Fibroblast of skin of left biceps (primary cell): ENCODE results near the gene NPDC1.
"Not testable (repeated sequence)": the region's sequence is repeated elsewhere in the genome, so short reads cannot be mapped to it uniquely, and the experiment has no call there.

ENCODE experiments used
- DNase-seq, 2 experiments: peaks; one replicate each; pipeline ENCODE4 v3.0.0-alpha.2; 2013; ENCODE audit warnings: low read depth in 2 of 2

The NPDC1 gene

DNA sequence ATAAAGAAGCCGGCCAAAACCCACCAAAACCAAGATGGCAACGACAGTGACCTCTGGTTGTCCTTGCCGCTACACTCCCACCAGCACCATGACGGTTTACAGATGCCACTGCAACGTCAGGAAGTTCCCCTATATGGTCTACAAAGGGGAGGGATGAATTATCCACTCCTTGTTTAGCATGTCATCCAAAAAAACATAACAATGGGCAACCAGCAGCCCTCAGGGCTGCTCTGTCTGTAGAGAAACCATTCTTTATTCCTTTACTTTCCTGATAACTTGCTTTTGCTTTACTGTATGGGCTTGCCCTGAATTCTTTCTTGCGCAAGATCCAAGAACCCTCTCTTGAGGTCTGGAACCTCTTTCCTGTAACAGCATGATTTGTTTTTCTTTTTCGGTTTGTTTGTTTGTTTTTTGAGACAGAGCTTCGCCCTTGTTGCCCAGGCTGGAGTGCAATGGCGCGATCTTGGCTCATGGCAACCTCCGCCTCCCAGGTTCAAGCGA lies 29.3 kb upstream of the NPDC1 start:
- no peak for DNase-seq

DNA sequence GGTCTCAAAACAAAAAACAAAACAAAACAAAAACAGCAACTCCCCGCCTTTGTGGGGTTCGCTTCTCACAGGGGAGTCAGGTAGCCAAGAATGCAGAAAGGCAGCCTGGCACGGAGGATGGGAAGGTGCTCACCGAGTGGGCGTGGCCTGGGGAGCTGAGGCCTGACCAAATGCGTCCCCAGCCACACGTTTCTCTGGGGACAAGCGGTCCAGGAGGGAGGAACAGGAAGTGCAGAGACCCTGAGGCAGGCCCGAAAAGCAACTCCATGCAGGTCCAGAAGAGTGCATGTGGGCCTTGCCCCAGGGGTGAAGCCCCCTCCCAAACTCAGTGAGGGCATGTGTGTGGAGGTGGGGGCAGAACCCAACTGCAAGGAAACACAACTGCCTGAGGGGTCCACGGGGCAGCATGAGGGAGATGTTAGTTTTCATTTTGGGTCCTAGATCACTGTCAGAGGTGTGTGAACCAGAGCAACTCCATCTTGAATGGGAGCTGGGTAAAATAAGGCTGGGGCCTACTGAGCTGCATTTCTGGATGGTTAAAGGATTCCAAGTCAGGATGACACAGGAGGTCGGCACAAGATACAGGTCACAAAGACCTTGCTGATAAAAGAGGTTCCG lies 28.8 kb upstream of the NPDC1 start:
- no peak for DNase-seq

- no peak for DNase-seq
Measured at GRCh38 chr9:137073992-137074399, 28.0 kb upstream of the NPDC1 start.

- no peak for DNase-seq
Measured at GRCh38 chr9:137071282-137071681, 25.3 kb upstream of the NPDC1 start.

- no peak for DNase-seq
Measured at GRCh38 chr9:137070906-137071275, 24.9 kb upstream of the NPDC1 start.

- no peak for DNase-seq
Measured at GRCh38 chr9:137070201-137070905, 24.4 kb upstream of the NPDC1 start, which contains the start of gene SAPCD2. SAPCD2 (minus strand) TSS chr9:137070557; CDS start chr9:137070460, 97 bp downstream.

- DNase-seq, result no peak
Measured at GRCh38 chr9:137069508-137070091, 23.6 kb upstream of the NPDC1 start.

- DNase-seq, result no peak
Measured at GRCh38 chr9:137068539-137069507, 22.8 kb upstream of the NPDC1 start.

DNA sequence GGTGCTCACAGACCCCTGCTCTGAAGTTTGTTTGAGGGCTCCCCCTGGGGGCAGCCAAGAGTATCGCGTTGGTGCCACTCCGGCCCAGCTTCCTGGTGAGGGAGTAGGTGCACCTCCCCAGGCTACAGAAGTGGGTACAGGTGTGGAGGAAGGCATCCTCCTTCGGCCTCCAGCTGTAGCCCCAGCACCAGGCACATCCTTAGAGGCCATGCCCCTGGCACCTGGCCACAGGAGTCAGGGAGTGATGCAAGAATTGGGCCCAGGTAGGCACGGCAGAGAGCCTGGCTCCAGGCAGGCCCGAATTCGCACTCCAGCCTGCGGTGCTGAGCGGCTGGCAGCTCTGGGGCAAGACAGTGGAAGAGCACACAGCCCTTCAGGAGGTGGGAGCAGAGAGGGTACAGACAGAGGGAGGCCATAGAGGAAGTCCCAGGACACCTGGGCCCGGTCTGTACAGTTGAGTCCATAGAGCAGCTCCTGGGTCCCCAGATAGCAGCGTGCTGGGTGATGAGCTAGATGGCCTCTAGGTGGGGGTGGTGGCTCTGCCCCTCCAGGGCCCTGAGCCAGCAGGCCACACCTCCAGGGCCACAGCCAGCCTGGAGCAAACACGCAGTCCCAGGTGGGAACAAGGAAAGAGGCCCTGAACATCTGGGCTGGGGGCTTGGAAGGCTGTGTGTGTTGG lies 22.0 kb upstream of the NPDC1 start:
- no peak for DNase-seq

DNA sequence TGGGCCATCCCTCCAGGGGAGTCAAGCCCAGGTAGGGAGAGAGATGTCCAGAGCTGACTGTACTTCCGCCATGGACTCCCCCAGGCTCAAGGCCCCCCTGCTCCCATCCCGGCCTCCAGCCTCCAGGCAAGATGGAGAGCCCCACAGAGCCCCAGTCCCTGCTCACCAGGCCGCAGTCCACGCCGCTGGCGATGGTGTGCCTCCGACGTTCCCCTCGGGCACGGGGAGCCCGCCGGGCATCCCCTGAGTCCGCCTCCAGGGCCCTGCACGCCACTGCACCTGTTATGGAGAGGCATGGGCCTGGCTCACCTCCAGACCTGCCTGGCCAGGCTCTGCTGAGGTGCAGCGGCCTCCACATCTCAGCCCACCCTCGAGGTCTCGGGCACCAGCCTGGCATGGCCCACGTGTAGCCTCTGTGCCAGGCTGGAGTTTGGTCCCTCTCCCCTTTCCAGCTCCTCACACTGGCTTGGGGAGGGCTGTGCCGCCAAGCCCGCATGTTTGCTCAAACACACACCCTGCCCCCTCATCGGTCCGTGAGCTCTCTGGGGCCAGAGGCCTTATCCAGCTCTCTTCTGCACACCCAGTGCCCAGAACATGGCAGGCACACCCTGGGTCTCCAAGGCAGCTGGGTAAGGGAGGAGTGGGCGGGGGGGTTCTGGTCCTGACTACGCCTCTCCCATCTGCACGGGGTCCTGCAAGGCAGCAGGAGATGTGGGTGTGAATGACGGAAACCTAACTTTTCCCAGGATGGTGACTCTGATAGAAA lies 20.3 kb upstream of the NPDC1 start:
- no peak for DNase-seq

- no peak for DNase-seq
Measured at GRCh38 chr9:137065336-137065967, 19.5 kb upstream of the NPDC1 start.

- DNase-seq, result no peak
Measured at GRCh38 chr9:137064880-137065164, 18.8 kb upstream of the NPDC1 start.

DNA sequence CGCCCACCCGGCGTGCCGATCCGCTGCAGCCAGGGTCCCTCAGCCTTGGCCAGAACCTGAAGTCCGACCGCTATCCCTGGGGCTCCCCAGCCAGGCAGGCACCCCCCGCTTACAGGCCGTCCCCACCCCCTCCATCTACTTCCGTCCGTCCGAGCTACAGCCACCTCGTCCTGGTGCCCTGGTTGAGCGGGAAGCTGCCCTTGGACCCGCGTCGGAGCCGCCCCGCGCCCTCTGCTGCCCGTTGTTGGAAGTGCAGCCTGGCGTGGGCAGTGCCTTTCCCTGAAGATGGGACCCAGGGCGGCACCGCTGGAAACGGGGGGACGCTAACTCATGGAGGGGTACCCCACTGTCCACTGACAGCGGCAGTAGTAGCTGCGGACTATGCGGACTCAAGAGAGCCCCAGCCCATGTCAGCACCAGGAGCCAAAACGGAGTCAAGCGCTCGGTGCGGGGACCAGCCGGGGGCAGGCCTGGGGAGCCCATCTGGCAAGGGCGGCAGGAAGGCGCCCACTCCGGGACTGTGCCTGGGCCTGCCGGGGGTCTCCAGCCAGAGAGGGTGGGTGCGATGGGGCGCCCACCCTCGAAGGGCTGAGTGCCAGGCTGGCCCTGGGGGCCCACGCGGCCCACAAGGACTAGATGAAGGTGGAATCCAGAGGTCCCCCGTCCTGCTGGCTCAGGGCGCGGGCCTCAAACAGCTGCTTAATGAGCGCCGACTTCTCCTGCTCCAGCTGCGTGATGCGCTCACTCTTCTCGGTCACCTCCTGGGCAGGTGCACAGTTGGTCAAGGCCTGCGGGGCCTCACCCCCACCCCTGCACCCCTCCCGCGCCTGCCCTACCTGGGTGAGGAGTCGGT lies 18.3 kb upstream of the NPDC1 start:
- no peak for DNase-seq

DNA sequence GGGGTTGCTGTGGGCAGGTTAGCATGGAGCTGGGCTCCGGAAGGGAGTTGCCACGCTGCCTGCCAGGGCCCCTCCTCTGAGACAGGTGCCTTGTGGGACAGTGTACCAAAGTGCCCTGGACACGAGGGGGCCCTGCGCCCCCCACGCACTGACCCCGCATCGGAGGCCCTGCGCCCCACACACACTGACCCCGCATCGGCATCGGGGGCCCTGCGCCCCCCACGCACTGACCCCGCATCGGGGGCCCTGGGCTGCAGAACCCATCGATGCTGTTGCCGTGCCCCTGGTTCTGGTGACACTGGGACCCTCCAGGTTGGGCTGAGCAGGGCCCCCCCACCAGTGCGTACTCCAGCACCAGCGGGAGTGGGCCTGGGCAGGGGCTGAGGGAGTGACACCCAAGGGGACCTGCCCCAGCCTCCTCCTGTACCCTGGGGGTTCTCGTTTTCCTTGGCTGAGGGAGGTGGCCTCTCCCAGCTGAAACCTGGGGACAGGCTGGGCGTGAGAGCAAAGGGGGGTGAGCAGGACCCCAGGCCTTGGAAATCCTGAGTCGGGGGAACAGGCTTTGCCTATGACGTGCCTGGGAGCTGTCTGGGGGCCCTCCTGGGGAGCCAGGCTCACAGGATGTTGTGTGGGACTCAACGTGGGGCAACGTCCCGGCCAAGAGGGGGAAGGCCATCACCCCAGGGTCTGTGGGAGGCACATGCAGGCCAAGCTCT lies 17.5 kb upstream of the NPDC1 start:
- DNase-seq, result no peak

GRCh38 chr9:137062798-137063197 lies 16.8 kb upstream of the NPDC1 start:
- not testable (repeated sequence) for DNase-seq

- no peak for DNase-seq
Measured at GRCh38 chr9:137062384-137062783, 16.4 kb upstream of the NPDC1 start.

- DNase-seq, result no peak
Measured at GRCh38 chr9:137058521-137059234, 12.7 kb upstream of the NPDC1 start.

GRCh38 chr9:137057545-137057944 lies 11.6 kb upstream of the NPDC1 start:
- no peak for DNase-seq
